EL (cell line): ENCODE results near the gene ABI2.

Experiments used
- DNase-seq: peaks from one replicate; pipeline ENCODE4 v3.0.0-alpha.2; 2016

The ABI2 gene

DNA sequence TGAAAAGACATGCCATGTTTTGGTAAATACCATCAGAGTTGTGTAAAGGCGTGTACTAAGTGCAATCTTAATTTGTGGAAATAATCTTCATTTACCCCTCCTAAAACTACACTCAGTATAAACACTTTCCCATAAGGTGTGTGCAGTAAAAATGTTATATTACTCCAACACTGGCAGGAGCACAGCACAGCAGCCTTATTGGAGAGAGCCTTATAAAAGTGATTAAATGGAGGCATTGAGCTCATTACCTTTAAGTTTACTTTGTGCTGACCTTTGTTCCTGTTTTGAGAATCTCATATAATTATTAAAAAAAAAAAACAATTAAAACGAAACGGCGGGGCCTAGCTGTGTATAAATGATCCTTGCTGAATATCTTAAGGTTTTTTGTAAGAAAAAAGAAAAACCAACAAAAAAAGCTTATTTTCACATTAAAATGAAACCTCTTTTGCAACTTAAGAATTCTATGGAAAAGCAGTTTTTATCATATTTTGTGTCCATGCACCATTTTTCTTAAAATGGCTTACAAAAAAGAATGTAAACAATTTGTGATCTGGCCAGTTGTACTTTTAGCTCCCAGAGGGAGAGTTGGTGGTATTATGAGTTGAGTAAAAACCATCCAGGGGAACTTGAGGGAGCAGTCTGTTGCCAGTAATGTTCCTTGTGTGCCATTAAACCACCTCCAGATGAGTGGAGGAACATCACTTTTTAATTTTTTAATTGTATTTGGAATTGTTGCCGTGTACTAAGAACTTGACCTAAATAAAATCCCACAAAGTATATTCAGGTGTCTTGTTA, 103.4 kb downstream of the ABI2 start:
- no peak for DNase-seq

DNA sequence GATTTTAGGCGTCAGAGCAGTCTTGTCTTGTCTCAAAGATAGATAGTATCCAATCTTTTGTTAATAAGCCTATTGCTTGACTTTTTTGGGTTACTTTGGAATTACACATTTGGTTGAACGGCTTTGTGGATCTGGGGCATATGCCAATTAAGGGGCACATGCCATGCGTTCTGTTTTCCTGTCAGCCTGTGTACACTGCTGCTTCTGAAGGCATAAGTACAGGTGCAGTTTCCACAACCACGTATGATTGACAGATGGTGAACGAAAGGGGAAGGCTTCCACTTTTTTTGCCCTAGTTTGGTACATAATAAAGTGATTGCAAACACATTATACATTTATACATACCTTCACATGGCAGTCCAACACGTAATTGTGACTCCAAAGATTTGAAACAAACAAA, 104.6 kb downstream of the ABI2 start:
- DNase-seq: no peak

DNA sequence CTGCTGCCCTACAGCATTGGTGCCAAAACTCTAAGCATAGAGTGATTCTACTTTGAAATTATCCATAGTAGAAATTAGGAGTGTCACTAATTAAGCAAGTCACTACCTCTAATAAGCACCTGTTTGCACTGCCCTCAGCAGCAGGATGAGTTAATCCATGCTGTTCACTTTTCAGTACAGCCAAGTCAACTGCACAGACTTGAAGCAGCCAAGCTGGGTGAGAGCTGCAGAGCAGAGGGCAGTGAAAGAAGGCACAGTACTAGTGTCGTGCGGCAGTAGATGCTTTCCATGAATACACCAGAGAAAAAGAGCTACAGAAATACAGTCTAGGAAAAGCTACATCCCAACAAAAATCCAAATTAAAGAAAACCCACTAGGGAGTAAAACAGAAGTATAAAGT, 108.3 kb downstream of the ABI2 start:
- DNase-seq: no peak

DNA sequence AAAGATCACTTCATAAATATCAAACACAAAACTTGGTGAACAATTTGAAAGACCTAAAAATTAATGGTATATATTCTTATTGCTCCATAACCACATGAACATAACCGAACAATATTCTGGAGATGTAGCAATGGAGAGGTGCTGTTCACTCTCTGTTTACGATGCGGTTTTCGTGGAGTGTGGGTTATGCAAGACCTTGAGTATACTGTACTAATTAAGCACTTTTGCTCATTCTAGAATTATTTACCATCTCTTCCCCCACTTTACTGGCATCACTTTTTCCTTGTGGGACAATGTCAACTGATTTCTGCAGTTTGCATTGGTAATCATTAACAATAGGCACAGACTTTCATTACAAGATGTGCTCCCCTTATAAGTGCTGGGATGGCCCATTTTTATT, 109.3 kb downstream of the ABI2 start:
- DNase-seq: no peak

DNA sequence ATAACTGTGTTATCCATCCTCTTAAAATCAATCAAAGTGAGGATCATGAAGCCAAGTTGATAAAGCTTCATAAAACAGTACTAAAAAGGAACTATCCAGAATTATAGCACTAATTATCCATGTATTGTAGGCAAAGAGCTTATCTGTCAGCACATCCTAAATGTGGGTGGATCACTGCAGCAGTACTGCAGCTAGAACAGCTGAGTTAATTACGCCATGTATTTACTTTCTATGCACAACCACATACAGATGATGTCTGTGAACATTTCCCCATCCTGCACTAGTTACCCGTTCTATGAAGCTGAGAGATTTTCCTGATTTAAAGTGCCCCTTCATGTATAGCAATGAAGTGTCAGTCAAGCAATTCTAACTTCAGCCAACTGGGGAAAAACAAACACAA, 110.3 kb downstream of the ABI2 start:
- DNase-seq: no peak

DNA sequence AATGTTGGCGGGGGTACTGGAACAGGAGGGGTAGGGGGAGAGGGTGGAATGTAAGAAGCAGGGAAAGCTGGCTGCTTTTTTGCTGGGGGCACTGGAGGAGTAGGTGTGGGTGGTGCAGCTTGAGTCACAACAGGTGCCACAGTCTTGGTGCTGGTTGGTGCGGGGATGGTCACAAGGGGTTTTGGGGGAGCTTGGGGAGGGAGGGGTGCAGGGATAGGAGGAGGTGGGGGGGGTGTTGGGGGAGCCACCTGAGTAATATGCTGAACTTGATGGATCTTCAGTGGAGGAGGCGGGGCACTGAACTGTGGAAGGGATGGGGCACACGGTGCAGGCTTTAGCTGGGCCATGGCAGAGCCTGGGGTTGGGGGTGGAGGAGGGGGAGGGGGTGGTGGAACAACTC, 112.5 kb downstream of the ABI2 start:
- DNase-seq: no peak

DNA sequence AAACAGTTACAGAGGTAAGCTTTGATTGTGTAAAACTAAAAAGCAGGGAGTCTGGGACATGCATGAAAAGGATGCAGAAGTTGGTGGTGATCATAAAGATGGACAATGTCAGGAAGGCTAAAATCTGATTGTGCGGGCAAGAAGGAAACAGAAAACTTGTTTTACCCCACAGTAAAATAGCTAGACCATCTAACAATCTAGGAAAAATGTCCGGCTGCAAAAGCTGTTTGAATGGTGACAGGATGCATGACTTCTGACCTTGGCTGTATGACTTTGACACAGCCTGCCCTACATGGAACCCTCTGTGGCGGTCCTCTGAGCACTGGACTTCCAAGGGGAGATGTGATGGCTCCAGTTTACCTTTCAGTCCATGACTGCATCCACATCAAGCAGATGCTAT, 113.3 kb downstream of the ABI2 start:
- no peak for DNase-seq

DNA sequence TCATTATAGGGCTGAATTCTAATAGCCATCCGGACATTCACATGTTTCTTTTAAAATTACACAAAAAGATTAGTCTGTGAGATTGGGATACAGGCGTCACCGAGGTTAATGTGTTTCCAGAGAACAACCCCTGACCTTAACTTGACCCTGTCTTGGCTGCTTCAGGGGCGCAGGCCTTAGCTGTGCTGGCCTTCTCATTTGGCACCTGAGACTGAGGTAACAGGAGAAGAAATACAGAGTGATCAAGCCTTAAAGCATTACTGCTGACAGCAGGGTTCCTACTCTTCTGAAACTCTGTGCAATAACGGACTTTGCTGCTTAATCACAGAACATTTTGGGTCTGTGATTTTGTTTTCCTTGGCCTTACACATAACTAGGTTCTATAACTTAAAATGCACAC, 114.3 kb downstream of the ABI2 start:
- DNase-seq: no peak

DNA sequence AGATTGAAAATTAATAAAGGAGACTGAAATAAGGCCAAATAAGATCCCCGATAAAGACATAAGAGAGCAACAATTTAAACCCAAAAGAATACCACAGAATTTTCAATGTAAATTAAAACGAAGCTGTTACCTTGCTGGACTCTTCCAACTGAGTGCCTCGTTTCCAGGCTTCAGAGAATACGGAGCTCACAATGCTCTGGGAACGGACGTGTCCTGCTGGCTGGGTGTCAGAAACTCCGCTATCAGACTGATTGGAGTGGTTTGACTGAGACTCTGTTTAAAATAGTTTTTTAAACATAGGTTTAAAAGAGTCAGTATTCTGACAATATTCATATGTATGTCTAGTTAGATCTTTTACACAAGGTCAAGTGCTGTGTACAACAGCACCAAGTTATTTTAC, 116.5 kb downstream of the ABI2 start:
- DNase-seq: no peak

DNA sequence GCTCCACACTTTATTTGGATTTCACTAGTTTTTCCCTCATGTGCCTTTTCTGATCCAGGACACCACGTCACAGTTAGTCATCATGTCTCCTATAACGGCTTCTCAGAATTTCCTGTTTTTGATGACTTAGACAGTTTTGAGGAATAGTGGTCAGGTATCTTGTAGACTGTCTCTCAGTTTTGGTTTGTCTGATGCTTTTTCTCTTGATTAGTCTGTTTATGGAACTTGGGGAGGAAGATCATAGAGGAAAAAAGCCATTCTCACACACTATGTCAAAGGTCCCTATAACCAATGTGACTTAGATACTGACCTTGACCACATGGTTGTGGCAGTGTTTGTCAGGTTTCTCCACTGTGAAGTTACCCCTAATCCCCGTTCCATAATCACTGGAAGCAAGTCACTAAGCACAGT, 117.9 kb downstream of the ABI2 start:
- peak; percentile 82 for DNase-seq

DNA sequence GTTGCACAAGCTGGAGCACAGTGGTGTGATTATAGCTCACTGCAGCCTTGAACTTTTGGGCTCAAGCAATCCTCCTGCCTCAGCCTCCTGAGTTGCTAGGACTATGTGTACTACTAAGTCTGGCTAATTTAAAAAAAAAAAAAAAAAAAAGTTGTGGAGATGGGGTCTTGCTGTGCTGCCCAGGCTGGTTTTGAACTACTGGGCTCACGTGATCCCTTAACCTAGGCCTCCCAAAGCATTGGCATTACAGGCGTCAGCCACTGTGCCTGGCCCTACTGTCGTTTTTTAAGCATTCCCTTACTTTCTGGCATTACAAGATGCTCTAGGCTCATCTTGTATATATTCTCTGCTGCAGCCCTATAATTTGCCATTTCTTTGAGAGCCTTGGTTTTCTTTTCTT, 118.6 kb downstream of the ABI2 start:
- DNase-seq: no peak

DNA sequence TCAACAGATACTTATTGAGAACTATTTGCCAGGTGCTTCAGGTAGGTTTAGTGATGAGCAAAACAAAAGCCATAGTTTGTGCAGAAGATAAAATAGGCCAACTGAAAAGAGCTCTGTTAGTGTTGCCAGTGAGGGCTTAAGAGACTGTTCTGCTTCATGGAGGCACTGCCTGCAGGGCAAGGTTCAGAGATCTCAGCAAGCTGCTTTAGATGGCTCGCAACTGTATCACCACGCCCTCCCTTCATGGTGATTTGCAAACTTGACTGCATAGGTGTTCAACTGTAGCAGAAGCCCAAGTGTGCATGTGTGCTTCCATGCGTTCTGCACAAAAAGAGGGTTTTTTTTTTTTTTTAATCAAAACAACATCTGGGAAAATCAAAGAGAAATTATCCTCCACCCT, 122.4 kb downstream of the ABI2 start:
- no peak for DNase-seq

DNA sequence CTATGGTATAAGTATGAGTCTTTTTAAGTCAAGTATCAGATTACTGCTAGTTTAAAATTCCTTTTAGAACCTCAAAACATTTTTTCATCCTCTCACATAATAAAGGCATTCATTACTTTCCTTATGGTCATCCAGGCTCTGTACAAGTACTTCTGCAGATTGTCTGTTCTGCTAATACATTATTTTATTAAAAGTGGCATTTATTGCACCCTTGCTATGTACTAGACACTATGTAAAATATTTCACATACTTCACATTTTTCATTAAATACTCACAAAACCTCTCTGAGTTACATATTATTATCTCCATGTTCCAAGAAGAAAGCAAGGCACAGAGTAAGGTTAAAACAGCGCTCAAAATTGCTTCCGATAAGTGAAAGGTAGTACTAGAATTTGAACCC, 122.8 kb downstream of the ABI2 start:
- DNase-seq: peak; percentile 81

DNA sequence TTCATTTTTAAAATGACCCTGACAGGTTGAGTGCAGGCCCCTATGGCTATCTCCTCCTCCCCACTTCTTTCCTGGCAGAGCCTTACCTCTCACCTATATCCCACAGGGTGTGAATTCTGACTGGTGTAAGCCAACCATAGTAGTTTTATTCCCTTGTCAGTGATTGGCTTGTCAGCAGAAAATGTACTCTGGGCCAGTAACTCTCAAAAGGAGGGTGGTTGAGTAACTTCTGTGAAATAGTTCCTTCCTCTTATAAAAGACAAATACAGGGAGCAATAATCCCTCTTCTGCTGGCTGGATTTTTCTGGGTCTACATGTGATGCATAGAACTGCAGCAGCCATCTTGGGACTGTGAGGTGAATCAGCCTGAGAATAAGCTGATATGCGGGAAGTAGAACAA, 123.5 kb downstream of the ABI2 start:
- DNase-seq: peak; percentile 22

DNA sequence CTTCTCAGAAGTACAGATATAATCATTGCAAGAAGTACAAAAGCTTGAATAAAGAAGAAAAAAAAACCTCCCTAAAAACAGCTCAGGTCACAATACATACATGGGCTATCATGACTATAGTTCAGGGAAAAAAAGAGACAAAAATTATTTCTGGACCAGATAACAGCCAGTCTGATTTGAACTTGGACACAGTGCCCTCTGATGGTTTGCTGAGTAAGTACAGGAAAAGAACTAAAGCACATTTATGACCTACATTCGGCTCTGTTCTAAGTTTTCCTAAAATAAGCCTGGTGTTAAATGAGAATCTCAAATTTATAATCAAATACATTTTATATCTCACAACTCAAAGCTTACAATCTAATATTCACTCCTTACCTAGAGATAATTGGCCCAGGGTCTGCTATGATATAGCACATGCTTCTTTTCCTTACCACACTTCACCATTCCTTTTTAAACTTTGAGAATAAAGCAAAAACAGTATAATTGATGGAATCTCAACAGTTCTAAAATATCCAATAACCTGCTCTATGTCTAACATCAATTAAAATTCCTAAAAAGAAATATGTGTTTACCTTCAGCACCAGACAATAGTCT, 125.8 kb downstream of the ABI2 start:
- DNase-seq: peak; percentile 62

DNA sequence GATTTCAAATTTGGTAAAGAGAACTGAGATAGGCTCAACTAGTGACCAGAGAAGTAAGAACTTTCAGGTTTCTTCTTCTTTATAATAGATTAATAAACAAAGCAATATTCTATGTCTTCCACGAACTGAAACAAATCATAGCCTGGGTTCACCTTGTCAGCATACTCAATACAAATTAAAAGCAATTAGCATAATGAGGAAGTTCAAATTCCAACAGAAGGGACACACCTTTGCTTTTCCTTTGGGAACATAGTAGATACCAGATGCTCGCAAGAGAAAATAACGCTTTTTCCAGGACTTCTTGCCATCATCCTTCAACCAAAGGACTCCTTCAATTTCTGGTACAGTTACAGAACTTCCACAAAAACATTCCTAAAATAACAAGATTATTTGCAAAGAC, 127.0 kb downstream of the ABI2 start:
- no peak for DNase-seq

DNA sequence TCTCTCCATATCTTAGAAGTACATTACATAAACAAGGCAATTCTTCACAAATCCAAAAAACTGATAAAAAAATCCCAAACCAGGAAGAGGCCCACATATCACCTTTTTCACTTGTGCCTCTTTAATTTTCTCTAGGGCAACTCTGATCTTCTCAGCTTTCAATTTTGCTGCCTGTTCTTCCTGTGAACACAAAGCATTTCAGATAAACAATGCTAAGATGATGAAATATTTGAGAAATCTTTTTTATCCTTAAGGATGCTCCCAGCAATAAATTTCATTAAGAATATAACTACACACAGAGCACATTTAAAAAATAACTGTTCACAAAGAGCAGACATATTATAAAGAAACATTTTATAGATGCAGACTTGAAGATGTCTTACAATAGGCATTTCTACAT, 133.6 kb downstream of the ABI2 start:
- no peak for DNase-seq

DNA sequence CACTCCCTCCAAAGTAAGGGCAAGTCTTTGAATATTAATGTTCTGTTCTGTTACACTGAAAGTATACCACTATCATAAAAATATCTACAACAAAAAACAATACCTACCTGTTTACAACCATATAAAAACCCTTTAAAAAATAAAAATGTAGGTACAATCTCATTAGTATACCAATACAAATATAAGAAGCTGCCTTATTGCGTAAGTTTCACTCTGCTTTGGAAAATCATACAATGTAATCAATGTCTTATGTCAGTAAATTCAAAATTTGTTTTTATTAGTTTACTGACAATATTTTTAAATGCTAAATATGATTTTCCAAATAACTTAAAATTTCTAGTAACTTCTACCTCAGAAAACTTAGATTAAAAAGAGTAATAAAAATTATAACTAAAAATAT, 134.1 kb downstream of the ABI2 start:
- DNase-seq: no peak

DNA sequence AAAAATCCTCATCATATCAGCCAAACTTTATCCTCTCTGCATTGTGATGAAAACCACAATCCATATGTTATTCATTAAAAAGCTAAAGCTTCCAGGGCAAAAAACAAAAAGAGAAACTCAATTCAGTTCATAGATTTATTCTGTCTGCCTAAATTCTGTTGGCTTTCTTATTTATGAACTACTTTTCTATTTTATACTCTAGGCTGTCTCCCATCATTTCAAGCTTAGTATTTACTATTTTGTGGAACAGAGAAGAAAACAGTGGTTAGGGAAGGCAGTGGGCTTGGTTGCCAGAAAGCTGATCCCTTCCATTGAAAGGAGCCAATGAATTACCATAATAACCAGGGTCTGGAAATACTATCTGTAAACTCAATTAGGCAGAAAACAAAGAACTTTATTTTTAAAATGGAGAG, 135.1 kb downstream of the ABI2 start:
- no peak for DNase-seq

DNA sequence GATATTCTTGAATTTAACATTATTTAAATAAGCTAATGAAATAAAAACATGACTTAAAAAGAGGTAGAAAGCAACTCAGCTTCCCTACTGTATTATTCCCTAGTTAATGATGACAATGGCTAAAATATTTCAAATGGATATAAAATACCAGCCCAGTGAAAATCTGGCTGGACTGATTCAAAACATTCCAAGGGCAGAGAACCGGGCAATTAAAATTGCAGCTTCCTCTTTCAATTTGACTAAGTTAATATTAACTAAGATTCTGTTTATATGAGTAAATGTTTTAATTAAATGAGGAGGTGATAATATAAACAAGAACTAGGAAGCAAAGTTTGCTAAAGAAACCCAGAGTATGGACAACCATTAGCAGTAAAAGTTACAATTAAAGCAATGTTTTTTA, 141.4 kb downstream of the ABI2 start:
- no peak for DNase-seq

DNA sequence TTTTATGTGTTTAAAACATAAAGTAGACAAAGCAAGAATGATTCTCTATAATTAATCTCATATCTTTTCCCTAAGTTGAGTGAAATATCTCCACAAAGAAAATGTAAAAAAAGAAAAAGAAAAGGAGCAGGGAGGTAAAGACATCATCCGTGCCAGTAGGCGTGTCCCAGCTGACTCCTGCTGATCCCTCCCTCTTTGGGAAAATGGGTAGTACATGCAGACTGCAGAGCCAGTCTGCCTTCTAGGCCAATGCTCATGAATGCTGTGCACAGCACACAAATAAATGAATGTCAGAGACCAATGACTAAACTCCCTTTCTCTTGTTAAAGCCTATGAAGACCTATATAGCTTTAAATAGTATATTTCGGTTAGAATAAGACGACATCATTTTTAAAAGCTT, 142.2 kb downstream of the ABI2 start:
- no peak for DNase-seq

DNA sequence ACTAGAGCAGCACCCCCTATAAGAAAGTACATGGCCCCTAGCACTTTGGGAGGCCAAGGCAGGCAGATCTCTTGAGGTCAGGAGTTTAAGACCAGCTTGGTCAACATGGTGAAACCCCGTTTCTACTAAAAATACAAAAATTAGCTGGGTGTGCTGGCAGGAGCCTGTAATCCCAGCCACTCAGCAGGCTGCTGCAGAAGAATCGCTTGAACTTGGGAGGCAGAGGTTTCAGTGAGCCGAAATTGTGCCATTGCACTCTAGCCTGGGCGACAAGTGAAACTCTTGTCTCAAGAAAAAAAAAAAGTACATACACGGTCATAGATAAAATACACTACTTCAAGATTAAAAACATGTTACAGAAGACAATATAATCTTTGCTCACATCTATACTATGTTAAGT, 143.1 kb downstream of the ABI2 start:
- no peak for DNase-seq

DNA sequence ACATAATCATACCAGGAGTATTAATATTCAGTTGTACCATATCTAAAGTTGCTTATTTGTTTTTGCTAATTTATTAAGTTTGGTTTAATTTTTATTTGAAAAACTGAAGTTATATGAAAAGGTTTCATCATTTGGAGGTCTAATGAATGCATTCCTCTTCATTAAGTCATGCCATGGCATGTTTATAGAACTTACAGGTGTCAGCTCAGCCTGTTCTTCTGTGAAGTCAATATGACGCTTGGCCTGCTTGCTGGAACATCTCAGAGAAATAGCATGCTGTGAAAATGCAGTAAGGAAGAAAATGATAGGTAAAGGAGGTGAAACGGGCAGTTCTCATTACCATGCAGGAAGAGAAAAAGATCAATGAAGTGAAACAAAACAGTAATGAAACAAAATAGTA, 148.7 kb downstream of the ABI2 start:
- DNase-seq: no peak

DNA sequence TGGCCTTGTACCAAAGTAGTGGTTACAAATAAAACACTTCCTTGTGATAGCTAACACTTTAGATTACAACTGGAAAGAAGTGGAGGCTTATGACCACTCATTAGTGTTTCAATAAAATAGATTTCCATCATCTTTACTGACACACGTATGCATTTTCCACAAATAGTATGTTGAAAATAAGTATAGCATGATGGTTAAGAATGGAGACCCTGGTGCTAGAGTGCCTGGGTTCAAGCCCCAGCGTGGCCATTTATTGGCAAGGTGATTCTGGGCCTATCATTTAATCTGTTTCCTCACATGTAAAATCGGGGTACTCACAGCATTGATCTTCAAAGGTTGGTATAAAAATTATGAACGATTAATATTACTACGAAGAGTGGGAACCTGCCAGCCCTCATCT, 152.4 kb downstream of the ABI2 start:
- DNase-seq: no peak
